ENCODE measurements around the gene WDR33.

- no peak for TF ChIP-seq POLR2A (IDR thresholded peaks at IDR 0.05)
- TF ChIP-seq, protein P1, sequence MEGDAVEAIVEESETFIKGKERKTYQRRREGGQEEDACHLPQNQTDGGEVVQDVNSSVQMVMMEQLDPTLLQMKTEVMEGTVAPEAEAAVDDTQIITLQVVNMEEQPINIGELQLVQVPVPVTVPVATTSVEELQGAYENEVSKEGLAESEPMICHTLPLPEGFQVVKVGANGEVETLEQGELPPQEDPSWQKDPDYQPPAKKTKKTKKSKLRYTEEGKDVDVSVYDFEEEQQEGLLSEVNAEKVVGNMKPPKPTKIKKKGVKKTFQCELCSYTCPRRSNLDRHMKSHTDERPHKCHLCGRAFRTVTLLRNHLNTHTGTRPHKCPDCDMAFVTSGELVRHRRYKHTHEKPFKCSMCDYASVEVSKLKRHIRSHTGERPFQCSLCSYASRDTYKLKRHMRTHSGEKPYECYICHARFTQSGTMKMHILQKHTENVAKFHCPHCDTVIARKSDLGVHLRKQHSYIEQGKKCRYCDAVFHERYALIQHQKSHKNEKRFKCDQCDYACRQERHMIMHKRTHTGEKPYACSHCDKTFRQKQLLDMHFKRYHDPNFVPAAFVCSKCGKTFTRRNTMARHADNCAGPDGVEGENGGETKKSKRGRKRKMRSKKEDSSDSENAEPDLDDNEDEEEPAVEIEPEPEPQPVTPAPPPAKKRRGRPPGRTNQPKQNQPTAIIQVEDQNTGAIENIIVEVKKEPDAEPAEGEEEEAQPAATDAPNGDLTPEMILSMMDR (IDR thresholded peaks at IDR 0.05) = no peak
- no peak for TF ChIP-seq POLR2AphosphoS5 (IDR thresholded peaks at IDR 0.05; ENCODE audit: insufficient read depth in 1 of 2, low read depth in 1 of 2)
Observed at GRCh38 chr2:127810156-127810618, 784 bp downstream of the WDR33 start.
